GM21825 (cell line): ENCODE data around the gene DSCAM.

Source experiments
- ATAC-seq: cut with Tn5 transposase; IDR thresholded peaks from one replicate; pipeline ENCODE4 v1.9.1; 2021; ENCODE audit warnings: mild to moderate bottlenecking, moderate library complexity; ENCODE audit not compliant: unreplicated experiment

DSCAM gene

DNA sequence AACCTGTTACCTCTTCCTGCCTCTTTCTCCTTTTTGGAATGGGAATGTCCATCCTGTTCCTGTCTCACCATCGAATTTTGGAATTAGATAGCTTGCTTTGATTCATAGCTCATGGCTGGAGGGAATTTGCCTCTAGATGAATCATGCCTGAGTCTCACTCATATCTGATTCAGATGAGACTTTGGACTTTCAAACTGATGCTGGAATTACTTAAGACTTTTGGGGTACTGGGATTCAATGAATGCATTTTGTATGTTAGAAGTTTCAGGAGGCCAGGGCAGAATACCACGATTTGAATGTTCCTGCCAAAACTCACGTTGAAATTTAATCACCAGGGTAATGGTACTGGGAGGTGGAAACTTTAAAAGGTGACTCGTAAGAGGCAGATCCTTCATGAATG lies 132.4 kb downstream of the DSCAM start:
- no peak for ATAC-seq

DNA sequence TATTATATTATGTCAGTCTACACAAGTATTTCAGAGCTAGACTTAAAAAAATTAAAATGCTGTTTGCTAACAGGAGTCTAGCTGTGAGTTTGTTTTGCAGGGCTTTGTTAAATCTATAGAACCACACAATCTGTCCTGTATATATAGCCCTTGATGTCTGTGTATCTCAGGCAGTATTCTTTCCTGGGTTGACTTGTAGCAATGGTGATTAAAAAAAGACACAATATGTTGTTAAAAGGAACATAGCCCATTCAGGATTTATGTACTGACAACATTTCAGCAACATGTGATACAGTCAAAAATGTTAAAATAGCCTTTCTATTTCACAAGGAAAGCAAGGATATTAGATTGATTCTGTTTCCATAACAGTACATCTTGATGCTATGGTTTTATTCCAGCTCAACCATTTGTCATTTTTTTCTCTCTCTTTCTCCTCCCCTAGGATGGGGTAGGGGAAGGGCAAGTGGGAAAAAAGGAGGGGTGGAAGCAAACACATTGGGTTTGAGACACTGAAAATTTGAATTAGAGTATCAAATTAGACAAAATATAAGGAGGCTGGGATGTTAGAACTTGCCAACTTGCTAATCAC lies 139.2 kb downstream of the DSCAM start:
- no peak for ATAC-seq

DNA sequence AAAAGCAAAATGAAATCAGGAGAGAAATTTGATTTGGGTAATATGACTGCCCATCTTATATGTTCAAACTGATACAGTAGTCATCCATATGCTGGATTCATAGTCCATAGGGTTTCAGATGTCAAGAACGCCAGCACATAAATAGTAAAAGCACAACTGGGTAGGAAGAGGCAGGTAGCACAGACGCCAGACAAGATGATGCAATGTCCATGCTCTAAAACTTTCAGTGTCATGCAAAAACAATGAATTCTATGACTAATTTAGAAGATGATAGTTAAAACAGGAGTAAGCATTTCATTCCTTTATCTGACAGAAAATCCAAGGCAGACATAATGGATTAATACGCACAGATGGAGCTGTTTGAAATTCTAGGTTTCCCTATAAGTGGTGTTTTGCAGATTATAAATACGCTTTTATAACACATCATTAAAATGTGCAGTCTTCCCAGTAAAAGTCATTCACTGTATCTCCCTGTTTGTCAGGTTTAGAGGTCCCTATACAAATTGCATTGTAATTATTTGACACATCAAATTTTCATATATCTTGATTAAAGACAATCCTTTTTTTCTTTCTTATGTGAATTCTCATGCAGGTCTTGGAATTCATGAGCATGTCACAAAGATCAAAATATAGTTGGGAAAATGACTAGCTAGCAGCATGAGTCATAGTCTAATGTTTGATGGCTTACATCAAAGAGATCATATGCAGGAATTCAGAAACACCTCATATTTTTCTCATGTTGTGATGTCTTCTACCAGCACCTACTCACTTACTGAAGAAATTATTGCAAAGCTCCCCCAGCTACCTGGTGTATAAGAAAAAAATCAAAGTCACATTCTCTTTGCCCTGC lies 139.9 kb downstream of the DSCAM start:
- ATAC-seq: no peak

DNA sequence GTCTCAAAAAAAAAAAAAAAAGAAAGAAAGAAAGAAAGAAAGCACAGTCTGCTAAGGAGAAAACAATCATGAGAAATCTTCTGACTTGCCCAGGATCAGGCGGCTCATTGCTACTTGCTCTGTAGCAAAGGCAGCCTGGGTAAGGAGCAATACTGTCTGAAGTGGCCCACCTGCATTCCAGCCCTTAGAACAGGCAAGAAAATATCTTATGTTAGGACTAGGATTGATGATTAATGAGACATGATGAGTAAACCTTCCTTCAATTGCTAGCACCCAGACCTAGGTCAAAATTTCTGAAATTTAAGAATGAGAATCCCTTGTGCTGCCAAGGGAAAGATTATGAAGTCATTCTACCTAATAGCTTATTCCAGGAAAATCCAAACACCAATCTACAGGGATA lies 140.8 kb downstream of the DSCAM start:
- no peak for ATAC-seq

DNA sequence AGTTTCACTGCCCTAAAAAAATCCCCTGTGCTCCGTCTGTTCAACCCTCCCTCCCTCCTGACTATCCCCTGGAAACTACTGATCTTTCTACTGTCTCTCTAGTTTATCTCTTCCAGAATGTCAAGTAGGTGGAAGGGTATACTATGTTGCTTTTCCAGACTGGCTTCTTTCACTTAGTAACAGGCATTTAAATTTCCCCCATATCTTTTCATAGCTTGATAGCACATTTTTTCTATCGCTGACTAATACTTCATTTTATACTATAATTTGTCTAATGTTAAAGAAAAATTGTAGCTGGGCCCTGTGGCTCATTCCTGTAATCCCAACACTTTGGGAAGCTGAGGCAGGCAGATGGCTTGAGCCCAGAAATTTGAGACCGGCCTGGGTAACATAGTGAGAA lies 142.8 kb downstream of the DSCAM start:
- ATAC-seq: no peak

DNA sequence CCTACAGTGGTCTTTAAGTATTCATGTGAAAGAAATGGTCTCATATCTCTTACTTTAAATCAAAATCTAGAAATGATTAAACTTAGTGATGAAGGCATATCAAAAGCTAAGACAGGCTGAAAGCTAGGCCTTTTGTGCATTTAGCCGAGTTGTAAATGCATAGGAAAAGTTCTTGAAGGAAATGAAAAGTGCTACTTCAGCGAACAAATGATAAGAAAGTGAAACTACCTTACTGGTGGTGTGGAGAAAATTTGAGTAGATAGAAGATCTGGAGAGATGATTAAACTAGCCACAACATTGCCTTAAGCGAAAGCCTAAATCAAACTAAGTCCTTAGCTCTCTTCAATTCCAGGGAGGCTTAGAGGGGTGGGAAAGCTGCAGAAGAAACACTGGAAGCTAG lies 147.6 kb downstream of the DSCAM start:
- ATAC-seq: no peak

DNA sequence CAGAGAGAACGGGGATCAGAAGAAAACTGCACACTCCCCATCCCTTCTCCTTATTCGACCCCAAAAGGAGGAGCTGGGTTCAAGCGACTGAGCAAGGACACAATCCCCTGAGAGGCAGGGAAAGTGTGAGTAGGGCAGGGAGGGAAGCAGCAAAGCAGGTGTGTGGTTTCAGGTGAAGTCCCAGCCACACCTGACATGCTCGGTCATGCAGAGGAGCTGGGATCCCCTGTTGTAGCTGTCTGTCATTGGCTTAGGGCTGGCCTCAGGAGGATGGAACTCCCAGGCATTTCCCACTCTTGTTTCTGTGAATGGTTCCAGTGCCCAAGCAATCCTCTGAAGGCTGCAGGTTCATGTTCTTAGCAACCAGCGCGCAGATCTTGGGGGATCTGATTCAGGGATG lies 150.7 kb downstream of the DSCAM start:
- ATAC-seq: no peak

DNA sequence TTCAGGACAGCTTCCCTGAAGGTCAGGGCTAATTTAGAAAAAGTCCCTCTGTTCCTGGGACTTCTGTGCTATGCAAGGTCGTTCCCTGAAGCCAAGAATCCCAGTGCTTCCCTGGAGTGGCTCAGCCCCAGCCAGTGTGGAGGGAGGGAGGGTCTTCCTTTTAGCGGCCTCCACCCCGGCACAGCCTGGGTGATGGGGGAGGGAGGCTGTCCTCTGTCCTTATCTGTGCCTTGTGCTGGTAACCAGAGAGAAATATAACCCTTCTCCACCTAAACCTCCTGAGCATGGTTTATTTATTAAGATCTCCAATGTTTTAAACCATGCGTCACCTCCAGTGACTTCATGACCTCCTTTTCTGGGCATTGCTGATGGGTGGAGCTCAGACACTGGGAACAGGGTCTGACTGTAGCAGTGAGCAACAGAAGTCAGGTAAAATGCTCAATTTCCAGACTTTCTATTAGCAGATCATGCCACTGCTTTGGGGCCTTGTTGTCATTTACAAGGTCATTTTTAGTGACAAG lies 157.1 kb downstream of the DSCAM start:
- ATAC-seq: no peak

DNA sequence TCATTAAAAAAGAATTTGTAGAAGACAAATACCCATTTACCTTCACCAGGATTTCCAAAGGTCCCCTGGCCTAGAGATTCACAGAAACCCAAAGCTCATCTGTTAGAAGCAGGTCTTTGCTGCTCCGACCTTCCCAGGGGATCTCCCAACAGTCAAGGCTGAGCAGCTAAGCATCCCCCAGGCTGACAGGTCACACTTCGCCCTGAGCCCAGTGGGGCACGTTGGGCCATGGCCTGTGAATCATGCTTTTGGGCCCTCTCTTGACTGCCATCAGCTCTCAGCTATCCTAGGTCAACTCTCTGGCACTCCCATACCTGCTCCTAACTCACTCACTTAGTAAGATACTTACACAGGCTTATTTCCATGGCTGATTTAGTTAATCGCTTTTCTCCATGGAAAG lies 157.7 kb downstream of the DSCAM start:
- no peak for ATAC-seq

DNA sequence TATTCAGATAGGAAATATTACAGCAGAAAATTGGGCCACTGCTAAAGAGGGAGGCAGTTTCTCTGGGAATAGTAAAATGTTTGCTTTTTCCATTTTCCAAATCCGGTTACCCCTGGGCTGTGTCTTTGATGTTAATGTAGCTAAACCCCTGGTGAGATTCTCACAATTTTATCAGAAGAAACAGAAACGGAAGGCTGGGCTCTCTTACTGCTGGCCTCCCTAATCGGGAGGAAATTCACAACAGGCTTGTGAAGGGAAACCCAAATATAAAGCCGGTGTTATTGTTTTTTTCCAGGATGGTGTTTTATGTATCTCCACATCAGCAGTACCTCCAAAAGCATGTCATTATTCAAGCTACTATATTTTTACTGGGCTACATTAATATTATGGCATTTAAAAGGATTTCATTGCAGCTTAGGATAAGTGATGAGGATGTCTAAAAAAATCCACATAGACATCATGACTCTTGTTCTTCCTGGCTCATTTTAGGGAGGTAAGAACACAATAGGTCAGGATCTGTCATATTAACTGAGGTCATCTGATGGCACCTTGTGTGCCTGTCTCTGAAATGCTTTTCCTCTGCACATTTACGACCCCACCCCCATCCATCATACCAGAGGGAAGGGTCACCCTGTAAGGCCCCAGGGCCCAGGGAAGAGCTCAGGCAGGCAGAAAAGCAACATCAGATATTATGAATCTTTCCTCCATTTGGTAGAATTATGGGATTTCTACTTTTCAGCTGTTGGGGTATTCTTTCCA lies 158.7 kb downstream of the DSCAM start:
- no peak for ATAC-seq

DNA sequence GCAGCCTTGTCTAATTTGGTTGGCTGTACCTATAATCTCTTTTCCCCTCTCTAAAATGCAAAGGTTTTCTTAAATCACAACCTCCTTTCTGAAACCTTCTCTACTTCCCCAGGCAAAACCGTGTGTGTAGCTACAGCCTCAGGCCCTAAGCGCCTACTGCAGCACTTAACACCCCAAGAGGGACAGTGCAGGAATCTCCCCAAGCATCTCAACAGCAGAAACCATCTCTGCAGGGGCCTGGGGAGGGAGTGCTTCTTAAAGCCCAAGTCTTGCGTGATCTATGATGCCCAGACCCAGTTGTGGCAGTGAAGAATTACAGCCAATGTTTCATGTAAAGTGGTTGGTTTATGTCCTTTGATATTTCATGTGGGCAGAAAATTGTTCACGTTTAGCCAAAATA lies 159.3 kb downstream of the DSCAM start:
- ATAC-seq: no peak

DNA sequence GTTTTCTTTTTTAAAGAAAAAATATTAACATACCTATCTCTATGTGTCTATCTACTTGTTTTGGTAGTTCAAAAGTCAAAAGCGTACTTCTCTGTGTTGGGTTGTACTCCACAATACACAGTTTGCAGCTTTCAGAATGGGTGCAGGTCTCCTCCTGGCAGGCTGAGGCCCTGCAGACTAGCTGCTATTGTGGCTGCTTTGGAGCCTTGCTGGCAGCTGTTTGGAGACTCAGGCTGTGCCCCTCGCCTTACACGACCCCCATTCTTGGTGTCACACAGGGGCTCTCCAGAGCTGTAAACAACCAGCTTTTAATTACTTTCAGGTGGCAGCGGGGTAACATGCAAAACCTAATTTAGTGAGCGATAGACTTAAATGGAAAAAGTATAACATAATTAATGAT lies 160.4 kb downstream of the DSCAM start:
- no peak for ATAC-seq

DNA sequence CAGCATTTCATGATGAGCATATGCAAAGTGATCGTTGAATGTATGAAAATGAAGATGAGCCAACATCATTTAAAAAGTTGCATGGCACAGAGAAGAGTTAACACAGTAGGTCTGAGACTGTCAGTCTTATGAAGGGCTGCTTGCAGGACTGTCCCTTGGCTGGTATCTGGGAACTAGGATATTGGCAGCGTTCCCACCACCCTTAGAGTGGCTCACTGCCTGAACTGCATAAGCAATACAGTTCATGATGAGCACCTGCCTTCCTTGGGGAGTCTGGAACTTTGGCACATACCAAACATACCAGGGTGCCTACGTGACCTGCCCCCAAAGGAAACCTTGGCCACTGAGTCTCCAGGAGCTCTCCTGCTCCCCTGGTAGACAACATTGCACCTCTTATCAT lies 161.8 kb downstream of the DSCAM start:
- ATAC-seq: no peak

DNA sequence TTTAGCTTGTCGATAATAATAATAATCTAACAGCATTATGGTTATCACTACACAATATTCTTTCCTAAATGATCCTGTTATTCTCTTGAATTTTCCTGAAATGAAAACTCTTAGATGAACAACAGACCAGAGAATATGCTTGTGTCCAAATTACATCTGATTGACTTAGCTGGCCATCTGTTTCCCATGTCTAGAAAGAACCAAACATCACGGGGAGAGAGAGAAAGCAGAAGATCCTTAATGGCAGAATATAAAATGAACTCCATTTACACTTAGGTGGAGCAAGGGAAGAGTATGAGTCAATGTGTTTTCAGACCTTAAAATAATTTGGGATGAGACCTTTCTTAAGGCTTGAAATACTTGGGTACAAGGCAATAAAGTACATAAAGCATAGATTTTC lies 162.2 kb downstream of the DSCAM start:
- ATAC-seq: no peak

DNA sequence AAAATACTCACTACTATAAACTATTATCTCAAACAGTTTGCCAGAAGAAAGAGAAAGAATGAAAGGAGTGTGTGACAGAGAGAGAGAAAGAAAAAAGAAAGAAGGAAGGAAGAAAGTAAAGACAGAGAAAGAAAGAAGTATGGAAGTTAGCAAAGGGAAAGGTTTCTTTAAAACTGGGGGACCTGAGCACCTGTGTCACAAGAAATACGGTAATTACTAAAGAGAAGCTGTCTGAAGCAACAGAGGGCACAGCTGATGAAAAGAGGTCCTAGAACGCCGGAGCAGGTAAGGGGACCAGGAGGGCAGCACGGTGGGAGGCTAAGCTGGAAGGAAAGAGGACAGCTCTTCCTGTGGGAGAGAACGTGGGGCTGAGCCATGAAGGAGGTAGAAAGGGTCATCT lies 163.6 kb downstream of the DSCAM start:
- ATAC-seq: no peak

DNA sequence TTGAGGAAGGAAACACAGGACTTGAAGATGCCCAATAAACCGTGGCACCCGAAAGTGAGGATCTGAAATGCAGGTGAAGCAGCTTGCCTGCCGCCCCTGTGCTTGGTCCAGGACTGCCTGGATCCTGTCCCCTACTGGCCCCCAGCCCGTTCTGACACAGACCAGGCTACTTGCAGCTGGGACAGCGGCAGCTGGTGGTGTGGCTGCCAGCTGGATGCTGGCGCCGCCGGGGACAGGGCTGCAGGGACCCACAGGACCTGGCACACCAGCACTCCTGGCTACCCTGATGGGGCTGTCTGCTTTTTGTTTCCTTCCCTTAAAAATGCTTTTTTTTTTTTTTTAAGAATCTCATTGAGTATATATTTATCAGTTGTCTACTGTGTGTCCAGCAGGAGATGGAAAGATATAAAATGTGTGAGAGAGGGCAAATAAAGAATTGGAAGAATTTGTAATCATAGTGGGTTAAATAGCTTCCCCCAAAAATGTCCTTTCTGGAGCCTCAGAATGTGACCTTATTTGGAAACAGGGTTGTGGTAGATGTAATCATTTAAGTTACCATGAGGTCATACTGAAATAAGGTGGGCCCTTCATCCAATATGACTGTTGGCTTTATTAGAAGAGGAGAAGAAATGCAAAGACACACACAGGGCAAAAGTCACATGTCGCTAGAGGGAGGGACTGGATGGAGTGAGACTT lies 165.6 kb downstream of the DSCAM start:
- ATAC-seq: no peak

DNA sequence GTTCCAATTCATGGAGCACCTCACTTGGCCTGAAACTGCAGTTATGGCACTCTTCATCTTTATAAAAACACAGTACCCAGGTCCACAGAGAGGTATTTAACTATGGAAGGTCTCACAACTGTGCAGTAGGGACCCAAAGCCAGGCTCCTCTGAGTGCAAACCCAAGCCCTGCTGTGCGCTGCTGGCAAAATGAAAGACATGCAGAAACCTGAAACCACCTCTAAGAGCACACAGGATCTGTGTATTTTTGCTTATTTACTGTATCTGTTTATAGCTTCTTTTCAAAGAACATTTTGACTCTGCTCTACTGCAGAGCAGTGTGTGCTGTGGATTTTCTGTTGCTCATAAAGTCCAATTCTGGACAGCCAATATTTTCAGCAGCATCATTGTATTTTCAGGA lies 166.6 kb downstream of the DSCAM start:
- ATAC-seq: no peak

DNA sequence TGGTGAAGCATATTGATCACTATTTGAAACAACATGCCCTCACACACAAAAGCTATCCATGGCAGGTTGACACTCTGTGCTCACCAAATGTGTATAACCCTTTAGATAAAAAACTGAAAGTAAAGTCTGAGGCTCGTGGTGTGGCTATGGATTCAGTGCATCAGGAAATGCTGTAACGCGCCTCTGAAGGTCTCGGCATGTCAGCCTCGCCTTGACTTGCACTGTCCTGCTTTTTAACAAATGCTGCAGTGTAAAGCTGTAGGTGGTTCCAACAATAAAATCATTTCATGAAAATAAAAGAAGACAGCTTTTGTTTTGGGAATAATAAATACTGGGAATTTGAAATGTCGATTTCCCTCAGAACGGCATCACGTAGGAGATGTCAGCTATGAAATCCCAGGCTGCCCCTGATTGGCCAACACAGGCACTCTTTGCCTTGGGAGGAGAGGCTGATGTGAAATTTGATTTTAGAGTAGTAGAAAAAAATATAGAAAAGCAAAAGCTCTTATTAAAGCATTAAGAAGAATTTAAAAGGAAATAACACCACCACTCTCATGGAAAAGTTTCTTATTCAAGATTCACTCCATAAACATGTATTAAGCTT lies 168.2 kb downstream of the DSCAM start:
- no peak for ATAC-seq

DNA sequence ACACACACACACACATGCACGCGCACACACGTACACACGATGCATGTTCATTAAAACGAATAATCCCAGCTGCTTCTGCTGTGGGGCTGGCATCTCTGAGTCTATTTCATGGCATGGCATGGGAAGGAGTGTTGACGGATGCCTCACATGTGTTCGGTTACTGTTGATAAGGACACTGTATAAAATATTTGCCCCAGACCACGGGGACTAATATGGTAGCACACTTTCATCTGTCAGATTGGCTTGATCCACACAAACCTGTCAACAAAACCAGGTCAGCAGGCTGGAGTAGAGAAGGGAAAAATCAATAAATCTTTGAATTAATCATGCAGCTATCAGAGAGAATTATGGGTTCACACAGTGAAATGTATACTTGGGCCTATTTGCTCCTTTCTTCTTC lies 171.9 kb downstream of the DSCAM start:
- ATAC-seq: no peak

DNA sequence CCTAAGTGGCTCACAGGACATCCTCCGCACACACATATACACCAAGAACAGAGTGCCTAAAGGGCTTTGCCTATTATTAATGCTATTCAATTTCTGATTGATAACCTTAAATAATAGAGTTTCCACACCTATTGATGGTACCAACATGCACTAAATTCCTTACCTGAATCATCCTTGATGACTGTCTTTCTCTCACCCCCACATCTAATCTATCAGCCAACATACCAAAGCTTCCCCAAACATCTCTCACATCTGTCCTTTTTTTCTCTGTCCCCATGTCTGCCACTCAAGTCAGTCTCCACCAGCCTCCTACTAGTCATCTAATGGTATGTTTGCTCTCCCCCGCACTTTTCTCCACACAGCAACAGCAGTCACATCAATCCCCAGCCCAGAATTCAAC lies 174.4 kb downstream of the DSCAM start:
- ATAC-seq: no peak

DNA sequence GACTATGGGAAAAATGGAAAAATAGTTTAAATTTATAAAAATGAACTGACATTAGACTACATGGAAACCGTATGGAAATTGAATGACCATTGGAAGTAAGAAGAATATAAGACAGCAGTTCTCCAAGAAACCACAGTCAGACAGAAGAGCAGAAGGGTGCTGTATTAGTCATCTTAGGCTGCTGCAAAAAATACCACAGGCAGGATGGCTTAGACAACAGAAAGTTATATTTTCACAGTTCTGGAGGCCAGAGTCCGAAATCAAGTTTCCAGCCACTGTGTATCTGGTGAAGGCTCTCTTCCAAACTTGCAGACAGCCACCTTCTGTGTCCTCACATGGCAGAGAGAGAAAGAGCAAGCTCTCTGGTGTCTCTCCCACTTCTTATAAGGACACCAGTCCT lies 175.2 kb downstream of the DSCAM start:
- ATAC-seq: no peak
